ENCODE data around the gene CCDC177. TPM values are rescaled to one million over a fixed set of nuclear protein-coding genes. Genes with fewer than 3 reads are reported as not detected.

CCDC177 gene
- polyA plus RNA-seq, 2 of the 4 experiments (the other 2 are of a cell fraction) = not detected

GRCh38 chr14:69528143-69528542 lies 46.5 kb downstream of the CCDC177 start:
- CTCF ChIA-PET = interaction anchor here (1.0 to 5.8 kb wide), 9 partner anchors 10 to 199 kb away, joined by 3 to 36 read pairs (median 4); partner anchors contain the start of gene CCDC177
- Histone ChIP-seq H3K9me3 (no peaks in the 10 kb centered on the region), H3K4me3 (no peak overlapping the region), H3K27ac (no peak overlapping the region), H3K4me2 (no peak overlapping the region), H3K4me1 (no peaks in the 10 kb centered on the region)
- WGBS (ENCODE audit: missing lambda C conversion rate) = 43% methylated on average over 6 of the region's 9 CpGs
- FAIRE-seq (no peak), DNase-seq (ENCODE audit: low read depth in 1 of 2, low spot score in 1 of 2) (no peak), ATAC-seq (no peak)
- TF ChIP-seq CHD2 (IDR thresholded peaks at IDR 0.05; ENCODE audit: low read length, partially characterized antibody) (no peak), RFX5 (IDR thresholded peaks at IDR 0.05) (no peak), FOSB (CRISPR knock-in tag; IDR thresholded peaks at IDR 0.05) (no peak), FOXS1 (CRISPR knock-in tag; IDR thresholded peaks at IDR 0.05) (no peak), TFCP2L1 (CRISPR knock-in tag; IDR thresholded peaks at IDR 0.05) (no peak), HDAC2 (IDR thresholded peaks at IDR 0.05) (no peak), ESRRA (IDR thresholded peaks at IDR 0.05; ENCODE audit: borderline replicate concordance, low read length) (no peak), SREBF2 (IDR thresholded peaks at IDR 0.05) (no peak), EHMT2 (IDR thresholded peaks at IDR 0.05; ENCODE audit: low read depth) (no peak), NFE2L2 (conservative IDR thresholded peaks at IDR 0.05; ENCODE audit: low read length) (no peak), RNF2 (IDR thresholded peaks at IDR 0.05; ENCODE audit: borderline replicate concordance, low read depth) (no peak), EHF (CRISPR knock-in tag; IDR thresholded peaks at IDR 0.05) (no peak), JUN (IDR thresholded peaks at IDR 0.05) (no peak), GATA3 (IDR thresholded peaks at IDR 0.05; ENCODE audit: borderline replicate concordance) (no peak), HOXB13 (CRISPR knock-in tag; IDR thresholded peaks at IDR 0.05; ENCODE audit: low read depth) (no peak), E2F6 (IDR thresholded peaks at IDR 0.05; ENCODE audit: borderline replicate concordance, low read depth) (no peak), ATOH8 (CRISPR knock-in tag; IDR thresholded peaks at IDR 0.05; ENCODE audit: low read depth) (no peak)
- POLR2A ChIA-PET = no interaction called here

- no peak for TF ChIP-seq POLR2AphosphoS2 (conservative IDR thresholded peaks at IDR 0.05; ENCODE audit: low read length)
- no peak for TF ChIP-seq RAD21 (conservative IDR thresholded peaks at IDR 0.05 in 1 of 2, IDR thresholded peaks at IDR 0.05 in 1 of 2)
- TF ChIP-seq NPAS2 (CRISPR knock-in tag; IDR thresholded peaks at IDR 0.05; ENCODE audit: borderline replicate concordance) = no peak
- TF ChIP-seq HEYL (CRISPR knock-in tag; IDR thresholded peaks at IDR 0.05) = no peak
- TF ChIP-seq CBX2 (IDR thresholded peaks at IDR 0.05; ENCODE audit: borderline replicate concordance, low read depth) = no peak
- no peak for TF ChIP-seq EHMT2 (IDR thresholded peaks at IDR 0.05; ENCODE audit: low read depth)
- no peak for TF ChIP-seq USF2 (IDR thresholded peaks at IDR 0.05)
- no peak for TF ChIP-seq FOXS1 (CRISPR knock-in tag; IDR thresholded peaks at IDR 0.05)
- TF ChIP-seq CHD2 (IDR thresholded peaks at IDR 0.05; ENCODE audit: low read length, partially characterized antibody) = no peak
- no peak for TF ChIP-seq HDAC2 (IDR thresholded peaks at IDR 0.05)
- no peak for TF ChIP-seq SREBF2 (IDR thresholded peaks at IDR 0.05)
- no peak for TF ChIP-seq RNF2 (IDR thresholded peaks at IDR 0.05; ENCODE audit: borderline replicate concordance, low read depth)
- no peak for TF ChIP-seq ESRRA (IDR thresholded peaks at IDR 0.05; ENCODE audit: borderline replicate concordance, low read length)
- TF ChIP-seq E2F6 (IDR thresholded peaks at IDR 0.05; ENCODE audit: borderline replicate concordance, low read depth) = no peak
- no peak for TF ChIP-seq JUNB (IDR thresholded peaks at IDR 0.05)
- Histone ChIP-seq H3K4me2 (no peak overlapping the region), H3K4me1 (no peaks in the 10 kb centered on the region), H3K27ac (no peak overlapping the region), H3K9me3 (no peaks in the 10 kb centered on the region), H3K4me3 (no peak overlapping the region)
- POLR2A ChIA-PET = no interaction called here
- WGBS (ENCODE audit: missing lambda C conversion rate) = 75% methylated on average over 13 of the region's 14 CpGs
- no peak for ATAC-seq
- no peak for FAIRE-seq
- no peak for DNase-seq (ENCODE audit: low read depth in 1 of 2, low spot score in 1 of 2)
- CTCF ChIA-PET = interaction anchor here (1.0 to 5.8 kb wide), 7 partner anchors 9 to 178 kb away, joined by 3 to 36 read pairs (median 4); partner anchors contain the start of gene CCDC177
Observed at GRCh38 chr14:69527635-69528034, 47.0 kb downstream of the CCDC177 start.
